ENCODE measurements around the gene SF3B3. TPM values are rescaled to one million over a fixed set of nuclear protein-coding genes. Genes with fewer than 3 reads are reported as not detected.

SF3B3 gene
- total RNA-seq, 1 experiment from 2014 or later = 475 TPM

DNA sequence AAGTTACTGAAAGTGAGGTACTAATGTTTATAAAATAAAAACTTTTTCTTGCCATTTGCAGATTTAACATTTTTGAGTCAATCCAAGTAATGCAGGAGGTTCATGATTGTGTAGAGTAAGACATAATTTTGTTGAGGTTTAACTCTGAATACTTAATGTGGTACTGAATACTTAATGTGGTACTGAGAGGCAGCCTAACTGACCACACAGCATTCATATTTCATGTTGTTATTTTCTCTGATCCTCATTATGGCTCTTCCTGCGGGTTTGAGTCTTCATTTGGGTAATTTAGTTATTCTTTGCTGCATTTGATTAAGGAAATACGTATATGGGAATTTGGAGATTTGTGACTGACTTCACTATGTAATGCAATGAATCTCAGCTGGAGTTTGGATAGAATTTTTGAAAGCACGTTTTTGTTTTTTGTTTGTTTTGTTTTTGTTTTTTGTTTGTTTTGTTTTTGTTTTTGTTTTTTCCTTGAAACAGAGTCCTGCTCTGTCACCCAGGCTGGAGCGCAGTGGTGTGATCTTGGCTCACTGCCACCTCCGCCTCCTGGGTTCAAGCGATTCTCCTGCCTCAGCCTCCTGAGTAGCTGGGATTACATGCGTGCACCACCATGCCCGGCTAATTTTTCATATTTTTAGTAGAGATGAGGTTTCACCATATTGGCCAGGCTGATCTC is 3.8 kb downstream of the SF3B3 start:
- no peaks in the 10 kb centered on the region for H3K9me3 Mint-ChIP-seq
- peak overlapping the region; percentile 62 for H3K4me3 Mint-ChIP-seq
- peaks cover 34% of the 10 kb centered on the region for H3K4me1 Mint-ChIP-seq
- ChIA-PET CTCF (no interaction called here), POLR2A (interaction anchor here (1.1 kb wide), 1 partner anchor 146 kb away, joined by 3 read pairs; no protein-coding TSS in a partner anchor)
- H3K27me3 Mint-ChIP-seq (ENCODE audit: low read depth) = no peaks in the 10 kb centered on the region
- TF ChIP-seq, protein P1, sequence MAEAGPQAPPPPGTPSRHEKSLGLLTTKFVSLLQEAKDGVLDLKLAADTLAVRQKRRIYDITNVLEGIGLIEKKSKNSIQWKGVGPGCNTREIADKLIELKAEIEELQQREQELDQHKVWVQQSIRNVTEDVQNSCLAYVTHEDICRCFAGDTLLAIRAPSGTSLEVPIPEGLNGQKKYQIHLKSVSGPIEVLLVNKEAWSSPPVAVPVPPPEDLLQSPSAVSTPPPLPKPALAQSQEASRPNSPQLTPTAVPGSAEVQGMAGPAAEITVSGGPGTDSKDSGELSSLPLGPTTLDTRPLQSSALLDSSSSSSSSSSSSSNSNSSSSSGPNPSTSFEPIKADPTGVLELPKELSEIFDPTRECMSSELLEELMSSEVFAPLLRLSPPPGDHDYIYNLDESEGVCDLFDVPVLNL (CRISPR knock-in tag; IDR thresholded peaks at IDR 0.05; ENCODE audit: borderline replicate concordance, low read depth) = no peak
- TF ChIP-seq, protein P2, sequence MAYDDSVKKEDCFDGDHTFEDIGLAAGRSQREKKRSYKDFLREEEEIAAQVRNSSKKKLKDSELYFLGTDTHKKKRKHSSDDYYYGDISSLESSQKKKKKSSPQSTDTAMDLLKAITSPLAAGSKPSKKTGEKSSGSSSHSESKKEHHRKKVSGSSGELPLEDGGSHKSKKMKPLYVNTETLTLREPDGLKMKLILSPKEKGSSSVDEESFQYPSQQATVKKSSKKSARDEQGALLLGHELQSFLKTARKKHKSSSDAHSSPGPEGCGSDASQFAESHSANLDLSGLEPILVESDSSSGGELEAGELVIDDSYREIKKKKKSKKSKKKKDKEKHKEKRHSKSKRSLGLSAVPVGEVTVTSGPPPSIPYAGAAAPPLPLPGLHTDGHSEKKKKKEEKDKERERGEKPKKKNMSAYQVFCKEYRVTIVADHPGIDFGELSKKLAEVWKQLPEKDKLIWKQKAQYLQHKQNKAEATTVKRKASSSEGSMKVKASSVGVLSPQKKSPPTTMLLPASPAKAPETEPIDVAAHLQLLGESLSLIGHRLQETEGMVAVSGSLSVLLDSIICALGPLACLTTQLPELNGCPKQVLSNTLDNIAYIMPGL (CRISPR knock-in tag; IDR thresholded peaks at IDR 0.05) = no peak
- TF ChIP-seq, protein P3, sequence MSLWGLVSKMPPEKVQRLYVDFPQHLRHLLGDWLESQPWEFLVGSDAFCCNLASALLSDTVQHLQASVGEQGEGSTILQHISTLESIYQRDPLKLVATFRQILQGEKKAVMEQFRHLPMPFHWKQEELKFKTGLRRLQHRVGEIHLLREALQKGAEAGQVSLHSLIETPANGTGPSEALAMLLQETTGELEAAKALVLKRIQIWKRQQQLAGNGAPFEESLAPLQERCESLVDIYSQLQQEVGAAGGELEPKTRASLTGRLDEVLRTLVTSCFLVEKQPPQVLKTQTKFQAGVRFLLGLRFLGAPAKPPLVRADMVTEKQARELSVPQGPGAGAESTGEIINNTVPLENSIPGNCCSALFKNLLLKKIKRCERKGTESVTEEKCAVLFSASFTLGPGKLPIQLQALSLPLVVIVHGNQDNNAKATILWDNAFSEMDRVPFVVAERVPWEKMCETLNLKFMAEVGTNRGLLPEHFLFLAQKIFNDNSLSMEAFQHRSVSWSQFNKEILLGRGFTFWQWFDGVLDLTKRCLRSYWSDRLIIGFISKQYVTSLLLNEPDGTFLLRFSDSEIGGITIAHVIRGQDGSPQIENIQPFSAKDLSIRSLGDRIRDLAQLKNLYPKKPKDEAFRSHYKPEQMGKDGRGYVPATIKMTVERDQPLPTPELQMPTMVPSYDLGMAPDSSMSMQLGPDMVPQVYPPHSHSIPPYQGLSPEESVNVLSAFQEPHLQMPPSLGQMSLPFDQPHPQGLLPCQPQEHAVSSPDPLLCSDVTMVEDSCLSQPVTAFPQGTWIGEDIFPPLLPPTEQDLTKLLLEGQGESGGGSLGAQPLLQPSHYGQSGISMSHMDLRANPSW (CRISPR knock-in tag; conservative IDR thresholded peaks at IDR 0.05; ENCODE audit: low read depth) = no peak
- TF ChIP-seq, protein P4, sequence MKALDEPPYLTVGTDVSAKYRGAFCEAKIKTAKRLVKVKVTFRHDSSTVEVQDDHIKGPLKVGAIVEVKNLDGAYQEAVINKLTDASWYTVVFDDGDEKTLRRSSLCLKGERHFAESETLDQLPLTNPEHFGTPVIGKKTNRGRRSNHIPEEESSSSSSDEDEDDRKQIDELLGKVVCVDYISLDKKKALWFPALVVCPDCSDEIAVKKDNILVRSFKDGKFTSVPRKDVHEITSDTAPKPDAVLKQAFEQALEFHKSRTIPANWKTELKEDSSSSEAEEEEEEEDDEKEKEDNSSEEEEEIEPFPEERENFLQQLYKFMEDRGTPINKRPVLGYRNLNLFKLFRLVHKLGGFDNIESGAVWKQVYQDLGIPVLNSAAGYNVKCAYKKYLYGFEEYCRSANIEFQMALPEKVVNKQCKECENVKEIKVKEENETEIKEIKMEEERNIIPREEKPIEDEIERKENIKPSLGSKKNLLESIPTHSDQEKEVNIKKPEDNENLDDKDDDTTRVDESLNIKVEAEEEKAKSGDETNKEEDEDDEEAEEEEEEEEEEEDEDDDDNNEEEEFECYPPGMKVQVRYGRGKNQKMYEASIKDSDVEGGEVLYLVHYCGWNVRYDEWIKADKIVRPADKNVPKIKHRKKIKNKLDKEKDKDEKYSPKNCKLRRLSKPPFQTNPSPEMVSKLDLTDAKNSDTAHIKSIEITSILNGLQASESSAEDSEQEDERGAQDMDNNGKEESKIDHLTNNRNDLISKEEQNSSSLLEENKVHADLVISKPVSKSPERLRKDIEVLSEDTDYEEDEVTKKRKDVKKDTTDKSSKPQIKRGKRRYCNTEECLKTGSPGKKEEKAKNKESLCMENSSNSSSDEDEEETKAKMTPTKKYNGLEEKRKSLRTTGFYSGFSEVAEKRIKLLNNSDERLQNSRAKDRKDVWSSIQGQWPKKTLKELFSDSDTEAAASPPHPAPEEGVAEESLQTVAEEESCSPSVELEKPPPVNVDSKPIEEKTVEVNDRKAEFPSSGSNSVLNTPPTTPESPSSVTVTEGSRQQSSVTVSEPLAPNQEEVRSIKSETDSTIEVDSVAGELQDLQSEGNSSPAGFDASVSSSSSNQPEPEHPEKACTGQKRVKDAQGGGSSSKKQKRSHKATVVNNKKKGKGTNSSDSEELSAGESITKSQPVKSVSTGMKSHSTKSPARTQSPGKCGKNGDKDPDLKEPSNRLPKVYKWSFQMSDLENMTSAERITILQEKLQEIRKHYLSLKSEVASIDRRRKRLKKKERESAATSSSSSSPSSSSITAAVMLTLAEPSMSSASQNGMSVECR (CRISPR knock-in tag; IDR thresholded peaks at IDR 0.05; ENCODE audit: borderline replicate concordance) = no peak
- TF ChIP-seq, protein P5, sequence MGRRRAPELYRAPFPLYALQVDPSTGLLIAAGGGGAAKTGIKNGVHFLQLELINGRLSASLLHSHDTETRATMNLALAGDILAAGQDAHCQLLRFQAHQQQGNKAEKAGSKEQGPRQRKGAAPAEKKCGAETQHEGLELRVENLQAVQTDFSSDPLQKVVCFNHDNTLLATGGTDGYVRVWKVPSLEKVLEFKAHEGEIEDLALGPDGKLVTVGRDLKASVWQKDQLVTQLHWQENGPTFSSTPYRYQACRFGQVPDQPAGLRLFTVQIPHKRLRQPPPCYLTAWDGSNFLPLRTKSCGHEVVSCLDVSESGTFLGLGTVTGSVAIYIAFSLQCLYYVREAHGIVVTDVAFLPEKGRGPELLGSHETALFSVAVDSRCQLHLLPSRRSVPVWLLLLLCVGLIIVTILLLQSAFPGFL (CRISPR knock-in tag; IDR thresholded peaks at IDR 0.05; ENCODE audit: borderline replicate concordance) = no peak
- TF ChIP-seq, protein P6, sequence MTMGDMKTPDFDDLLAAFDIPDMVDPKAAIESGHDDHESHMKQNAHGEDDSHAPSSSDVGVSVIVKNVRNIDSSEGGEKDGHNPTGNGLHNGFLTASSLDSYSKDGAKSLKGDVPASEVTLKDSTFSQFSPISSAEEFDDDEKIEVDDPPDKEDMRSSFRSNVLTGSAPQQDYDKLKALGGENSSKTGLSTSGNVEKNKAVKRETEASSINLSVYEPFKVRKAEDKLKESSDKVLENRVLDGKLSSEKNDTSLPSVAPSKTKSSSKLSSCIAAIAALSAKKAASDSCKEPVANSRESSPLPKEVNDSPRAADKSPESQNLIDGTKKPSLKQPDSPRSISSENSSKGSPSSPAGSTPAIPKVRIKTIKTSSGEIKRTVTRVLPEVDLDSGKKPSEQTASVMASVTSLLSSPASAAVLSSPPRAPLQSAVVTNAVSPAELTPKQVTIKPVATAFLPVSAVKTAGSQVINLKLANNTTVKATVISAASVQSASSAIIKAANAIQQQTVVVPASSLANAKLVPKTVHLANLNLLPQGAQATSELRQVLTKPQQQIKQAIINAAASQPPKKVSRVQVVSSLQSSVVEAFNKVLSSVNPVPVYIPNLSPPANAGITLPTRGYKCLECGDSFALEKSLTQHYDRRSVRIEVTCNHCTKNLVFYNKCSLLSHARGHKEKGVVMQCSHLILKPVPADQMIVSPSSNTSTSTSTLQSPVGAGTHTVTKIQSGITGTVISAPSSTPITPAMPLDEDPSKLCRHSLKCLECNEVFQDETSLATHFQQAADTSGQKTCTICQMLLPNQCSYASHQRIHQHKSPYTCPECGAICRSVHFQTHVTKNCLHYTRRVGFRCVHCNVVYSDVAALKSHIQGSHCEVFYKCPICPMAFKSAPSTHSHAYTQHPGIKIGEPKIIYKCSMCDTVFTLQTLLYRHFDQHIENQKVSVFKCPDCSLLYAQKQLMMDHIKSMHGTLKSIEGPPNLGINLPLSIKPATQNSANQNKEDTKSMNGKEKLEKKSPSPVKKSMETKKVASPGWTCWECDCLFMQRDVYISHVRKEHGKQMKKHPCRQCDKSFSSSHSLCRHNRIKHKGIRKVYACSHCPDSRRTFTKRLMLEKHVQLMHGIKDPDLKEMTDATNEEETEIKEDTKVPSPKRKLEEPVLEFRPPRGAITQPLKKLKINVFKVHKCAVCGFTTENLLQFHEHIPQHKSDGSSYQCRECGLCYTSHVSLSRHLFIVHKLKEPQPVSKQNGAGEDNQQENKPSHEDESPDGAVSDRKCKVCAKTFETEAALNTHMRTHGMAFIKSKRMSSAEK (CRISPR knock-in tag; IDR thresholded peaks at IDR 0.05; ENCODE audit: borderline replicate concordance) = no peak
- ATAC-seq = no peak
- peaks cover 70% of the 10 kb centered on the region for H3K36me3 Mint-ChIP-seq
- no peak for DNase-seq (ENCODE audit: low spot score)
- H3K27ac Mint-ChIP-seq = peak overlapping the region; percentile 64
